Measurements from ENCODE around the gene CES4A. TPM values are rescaled to one million over a fixed set of nuclear protein-coding genes. Genes with fewer than 3 reads are reported as not detected.
A peak's percentile ranks its signal among the peaks of the same experiment; 100 is the strongest.
"Not testable (repeated sequence)": the region's sequence is repeated elsewhere in the genome, so short reads cannot be mapped to it uniquely, and the experiment has no call there.

The CES4A gene
- total and polyA plus RNA-seq, 7 donors: 4.2 to 41.3 (median 6.0) TPM

DNA sequence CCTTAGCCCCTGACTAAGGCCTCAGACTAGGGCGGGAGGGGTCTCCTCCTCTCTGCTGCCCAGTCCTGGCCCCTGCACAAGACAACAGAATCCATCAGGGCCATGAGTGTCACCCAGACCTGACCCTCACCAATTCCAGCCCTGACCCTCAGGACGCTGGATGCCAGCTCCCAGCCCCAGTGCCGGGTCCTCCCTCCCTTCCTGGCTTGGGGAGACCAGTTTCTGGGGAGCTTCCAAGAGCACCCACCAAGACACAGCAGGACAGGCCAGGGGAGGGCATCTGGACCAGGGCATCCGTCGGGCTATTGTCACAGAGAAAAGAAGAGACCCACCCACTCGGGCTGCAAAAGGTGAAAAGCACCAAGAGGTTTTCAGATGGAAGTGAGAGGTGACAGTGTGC, 14.7 kb upstream of the CES4A start:
- ATAC-seq: no peak
- WGBS, 3 donors: 78 to 95% (median 79%) methylated on average over 4 to 6 of the region's 6 CpGs

DNA sequence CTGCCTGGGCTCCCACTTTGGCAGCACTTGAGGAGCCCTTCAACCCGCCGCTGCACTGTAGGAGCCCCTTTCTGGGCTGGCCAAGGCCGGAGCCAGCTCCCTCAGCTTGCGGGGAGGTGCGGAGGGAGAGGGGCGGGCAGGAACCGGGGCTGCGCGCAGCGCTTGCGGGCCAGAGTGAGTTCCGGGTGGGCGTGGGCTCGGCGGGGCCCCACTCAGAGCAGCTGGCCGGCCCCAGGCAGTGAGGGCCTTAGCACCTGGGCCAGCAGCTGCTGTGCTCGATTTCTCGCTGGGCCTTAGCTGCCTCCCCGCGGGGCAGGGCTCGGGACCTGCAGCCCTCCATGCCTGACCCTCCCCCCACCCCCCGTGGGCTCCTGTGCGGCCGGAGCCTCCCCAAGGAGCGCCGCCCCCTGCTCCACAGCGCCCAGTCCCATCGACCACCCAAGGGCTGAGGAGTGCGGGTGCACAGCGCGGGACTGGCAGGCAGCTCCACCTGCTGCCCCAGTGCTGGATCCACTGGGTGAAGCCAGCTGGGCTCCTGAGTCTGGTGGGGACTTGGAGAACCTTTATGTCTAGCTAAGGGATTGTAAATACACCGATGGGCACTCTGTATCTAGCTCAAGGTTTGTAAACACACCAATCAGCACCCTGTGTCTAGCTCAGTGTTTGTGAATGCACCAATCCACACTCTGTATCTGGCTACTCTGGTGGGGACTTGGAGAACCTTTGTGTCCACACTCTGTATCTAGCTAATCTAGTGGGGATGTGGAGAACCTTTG, 14.0 kb upstream of the CES4A start:
- 71 to 80% (median 73%) methylated on average over 25 to 32 of the region's 32 CpGs for WGBS, 3 donors
- DNase-seq: peak in 1 of 2 donors; percentile 26

More for the DNA sequence above, 14.7 kb upstream of the CES4A start:
- DNase-seq: no peak
- Histone ChIP-seq H3K4me3 (no peak overlapping the region), H3K36me3 (ENCODE audit: insufficient read depth in 1 of 2, low read depth in 1 of 2) (peaks cover 0 to 50% of the 10 kb centered on the region in 2 donors), H3K4me1 (no peaks in the 10 kb centered on the region), H3K27ac (no peak overlapping the region), H3K27me3 (ENCODE audit: insufficient read depth in 3 of 3, low read length in 2 of 3) (no peaks in the 10 kb centered on the region), H3K9me3 (no peaks in the 10 kb centered on the region)
- TF ChIP-seq, protein P1, sequence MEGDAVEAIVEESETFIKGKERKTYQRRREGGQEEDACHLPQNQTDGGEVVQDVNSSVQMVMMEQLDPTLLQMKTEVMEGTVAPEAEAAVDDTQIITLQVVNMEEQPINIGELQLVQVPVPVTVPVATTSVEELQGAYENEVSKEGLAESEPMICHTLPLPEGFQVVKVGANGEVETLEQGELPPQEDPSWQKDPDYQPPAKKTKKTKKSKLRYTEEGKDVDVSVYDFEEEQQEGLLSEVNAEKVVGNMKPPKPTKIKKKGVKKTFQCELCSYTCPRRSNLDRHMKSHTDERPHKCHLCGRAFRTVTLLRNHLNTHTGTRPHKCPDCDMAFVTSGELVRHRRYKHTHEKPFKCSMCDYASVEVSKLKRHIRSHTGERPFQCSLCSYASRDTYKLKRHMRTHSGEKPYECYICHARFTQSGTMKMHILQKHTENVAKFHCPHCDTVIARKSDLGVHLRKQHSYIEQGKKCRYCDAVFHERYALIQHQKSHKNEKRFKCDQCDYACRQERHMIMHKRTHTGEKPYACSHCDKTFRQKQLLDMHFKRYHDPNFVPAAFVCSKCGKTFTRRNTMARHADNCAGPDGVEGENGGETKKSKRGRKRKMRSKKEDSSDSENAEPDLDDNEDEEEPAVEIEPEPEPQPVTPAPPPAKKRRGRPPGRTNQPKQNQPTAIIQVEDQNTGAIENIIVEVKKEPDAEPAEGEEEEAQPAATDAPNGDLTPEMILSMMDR (IDR thresholded peaks at IDR 0.05): no peak
- intact Hi-C loops (cut with DNase I): no loop called here

GRCh38 chr16:66974932-66975246, 13.5 kb upstream of the CES4A start:
- DNase-seq: peak in 1 of 2 donors; percentile 18
- not testable (repeated sequence) for H3K4me1 ChIP-seq; H3K27ac ChIP-seq; H3K27me3 ChIP-seq (ENCODE audit: insufficient read depth in 3 of 3, low read length in 2 of 3); H3K4me3 ChIP-seq; ATAC-seq; H3K9me3 ChIP-seq
- intact Hi-C loops (cut with DNase I): loop anchor here in 1 of 2 donors (5.0 kb wide), 2 partner anchors 127 to 182 kb away; partner anchors contain the start of genes FBXL8 and TRADD
- peaks cover 0 to 40% of the 10 kb centered on the region in 2 donors for H3K36me3 ChIP-seq (ENCODE audit: insufficient read depth in 1 of 2, low read depth in 1 of 2)
- 58 to 63% (median 59%) methylated on average over 11 of the region's 11 CpGs for WGBS, 3 donors

More for the DNA sequence above, 14.0 kb upstream of the CES4A start:
- H3K9me3 ChIP-seq; H3K4me1 ChIP-seq; H3K27me3 ChIP-seq (ENCODE audit: insufficient read depth in 3 of 3, low read length in 2 of 3); ATAC-seq; H3K4me3 ChIP-seq; intact Hi-C loops (cut with DNase I); H3K27ac ChIP-seq: not testable (repeated sequence)
- H3K36me3 ChIP-seq (ENCODE audit: insufficient read depth in 1 of 2, low read depth in 1 of 2): peaks cover 0 to 44% of the 10 kb centered on the region in 2 donors

DNA sequence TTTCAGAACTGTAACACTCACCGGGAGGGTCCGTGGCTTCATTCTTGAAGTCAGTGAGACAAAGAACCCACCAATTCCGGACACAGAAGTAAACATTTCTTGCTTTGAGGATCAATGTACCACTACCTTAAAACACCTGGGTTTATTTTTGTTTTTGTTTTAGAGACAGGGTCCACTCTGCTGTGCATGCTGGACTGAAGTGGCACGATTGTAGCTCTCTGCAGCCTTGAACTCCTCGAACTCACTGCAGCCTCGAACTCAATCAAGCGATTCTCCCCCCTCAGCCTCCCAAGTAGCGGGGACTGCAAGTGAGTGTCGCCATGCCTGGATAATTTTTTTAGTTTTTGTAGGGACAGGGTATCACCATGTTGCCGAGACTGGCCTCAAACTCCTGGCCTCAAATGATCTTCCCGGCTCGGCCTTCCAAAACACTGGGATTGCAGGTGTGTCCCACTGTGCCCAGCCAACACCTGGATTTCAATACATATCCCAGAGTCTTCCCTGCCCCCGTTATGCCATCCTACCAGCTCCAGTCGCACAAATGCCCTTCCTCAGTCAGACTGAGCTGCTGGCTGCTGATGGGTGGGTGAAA, 13.0 kb upstream of the CES4A start:
- TF ChIP-seq, protein P1 (IDR thresholded peaks at IDR 0.05): no peak
- intact Hi-C loops (cut with DNase I): loop anchor here in 1 of 2 donors (5.0 kb wide), 2 partner anchors 127 to 182 kb away; partner anchors contain the start of genes FBXL8 and TRADD
- 83 to 87% (median 85%) methylated on average over 14 of the region's 14 CpGs for WGBS, 3 donors
- no peak overlapping the region for H3K27ac ChIP-seq
- DNase-seq: peak in 1 of 2 donors; percentile 13
- H3K27me3 ChIP-seq (ENCODE audit: insufficient read depth in 3 of 3, low read length in 2 of 3): no peaks in the 10 kb centered on the region
- no peaks in the 10 kb centered on the region for H3K4me1 ChIP-seq
- ATAC-seq: no peak
- peaks cover 0 to 35% of the 10 kb centered on the region in 2 donors for H3K36me3 ChIP-seq (ENCODE audit: insufficient read depth in 1 of 2, low read depth in 1 of 2)
- no peaks in the 10 kb centered on the region for H3K9me3 ChIP-seq
- no peak overlapping the region for H3K4me3 ChIP-seq

GRCh38 chr16:66976746-66977145, 11.6 kb upstream of the CES4A start:
- no peak overlapping the region for H3K27ac ChIP-seq
- TF ChIP-seq, protein P1 (IDR thresholded peaks at IDR 0.05): no peak
- peak in 3 of 4 donors; percentile 2 to 8 (median 4) for ATAC-seq
- H3K27me3 ChIP-seq (ENCODE audit: insufficient read depth in 3 of 3, low read length in 2 of 3): no peaks in the 10 kb centered on the region
- WGBS, 3 donors: 45 to 52% (median 47%) methylated on average over 13 of the region's 13 CpGs
- no peaks in the 10 kb centered on the region for H3K9me3 ChIP-seq
- intact Hi-C loops (cut with DNase I): loop anchor here (1.0 to 5.0 kb wide), 4 partner anchors 126 to 209 kb away; partner anchors contain the start of genes FBXL8 (in 1 of the 2) and TRADD (in 1 of the 2)
- H3K4me3 ChIP-seq: no peak overlapping the region
- no peak for DNase-seq
- H3K36me3 ChIP-seq (ENCODE audit: insufficient read depth in 1 of 2, low read depth in 1 of 2): peaks cover 0 to 24% of the 10 kb centered on the region in 2 donors
- no peaks in the 10 kb centered on the region for H3K4me1 ChIP-seq
